H1 (cell line): ENCODE measurements around the gene C1RL.

Experiments used
- CBX5 ChIP-seq: fragments of 300-800, 300-1000 bp; sonication (generic); IDR thresholded peaks from 2 replicates; pipeline ENCODE4 v1.7.1; 2016; ENCODE audit warnings: antibody characterized with exemption, low read length, low read depth
- CEBPB ChIP-seq: IDR thresholded peaks from 2 replicates; pipeline ENCODE4 v1.6.1; 2012; ENCODE audit warnings: low read depth, low read length
- CREB1 ChIP-seq: IDR thresholded peaks from 2 replicates; pipeline ENCODE4 v1.6.1; 2012; ENCODE audit warnings: inconsistent platforms
- CTCF ChIP-seq, 3 experiments: IDR thresholded peaks; 1 replicate in 2 of 3; 2 replicates in 1 of 3; pipeline versions ENCODE4 v1.5.1 to v1.6.1; 2011; ENCODE audit warnings: low read length in 3 of 3, mild to moderate bottlenecking in 3 of 3, inconsistent platforms in 2 of 3, low read depth in 1 of 3, moderate library complexity in 1 of 3; ENCODE audit not compliant: insufficient read depth in 1 of 3; ENCODE audit errors: control extremely low read depth in 1 of 3
- E2F6 ChIP-seq: IDR thresholded peaks from 2 replicates; pipeline ENCODE4 v1.6.1; 2012; ENCODE audit warnings: inconsistent platforms
- MAX ChIP-seq: IDR thresholded peaks from 2 replicates; pipeline ENCODE4 v1.6.1; 2012; ENCODE audit warnings: inconsistent platforms
- POLR2A ChIP-seq, 2 experiments: IDR thresholded peaks; 1 replicate in 1 of 2; 2 replicates in 1 of 2; pipeline ENCODE4 v1.6.1; 2011; ENCODE audit warnings: low read depth in 2 of 2, low read length in 2 of 2, mild to moderate bottlenecking in 2 of 2; ENCODE audit errors: control extremely low read depth in 1 of 2
- POLR2AphosphoS5 ChIP-seq: IDR thresholded peaks from 2 replicates; pipeline ENCODE4 v1.6.1; 2011; ENCODE audit warnings: low read depth, low read length
- RXRA ChIP-seq: IDR thresholded peaks from 2 replicates; pipeline ENCODE4 v1.6.1; 2011; ENCODE audit warnings: low read depth, mild to moderate bottlenecking, low read length, moderate library complexity; ENCODE audit not compliant: insufficient read depth
- SP1 ChIP-seq: IDR thresholded peaks from 2 replicates; pipeline ENCODE4 v1.6.1; 2011; ENCODE audit warnings: low read depth, low read length
- TAF1 ChIP-seq: IDR thresholded peaks from 2 replicates; pipeline ENCODE4 v1.6.1; 2011; ENCODE audit warnings: mild to moderate bottlenecking, low read depth, low read length
- TCF12 ChIP-seq: IDR thresholded peaks from 2 replicates; pipeline ENCODE4 v1.6.1; 2011; ENCODE audit warnings: low read depth, mild to moderate bottlenecking, low read length
- TEAD4 ChIP-seq: IDR thresholded peaks from 2 replicates; pipeline ENCODE4 v1.6.1; 2012; ENCODE audit warnings: low read depth, low read length, inconsistent platforms, mixed read lengths
- USF2 ChIP-seq: IDR thresholded peaks from 2 replicates; pipeline ENCODE4 v1.6.1; 2011; ENCODE audit warnings: low read length, improper control_type of control experiment

- no peak for TF ChIP-seq MAX
- no peak for TF ChIP-seq TCF12
- no peak for TF ChIP-seq E2F6
- no peak for TF ChIP-seq TAF1
- no peak for TF ChIP-seq USF2
- no peak for TF ChIP-seq CEBPB
- no peak for TF ChIP-seq CTCF (IDR thresholded peaks at IDR 0.05; ENCODE audit: control extremely low read depth in 1 of 3, insufficient read depth in 1 of 3, low read depth in 1 of 3, low read length in 3 of 3)
- no peak for TF ChIP-seq CREB1
- no peak for TF ChIP-seq SP1
- no peak for TF ChIP-seq TEAD4
- no peak for TF ChIP-seq CBX5
- TF ChIP-seq POLR2A (IDR thresholded peaks at IDR 0.05; ENCODE audit: control extremely low read depth in 1 of 2, low read depth in 2 of 2, low read length in 2 of 2) = no peak
- no peak for TF ChIP-seq RXRA
- TF ChIP-seq POLR2AphosphoS5 = no peak
Measured at GRCh38 chr12:7076493-7076892, 32.5 kb downstream of the C1RL start.
